Liver (tissue), 3 donors: ENCODE results near the gene FUT7.

Experiments used
- CTCF ChIP-seq: fragments of 150-350 bp; IDR thresholded peaks from 2 replicates; pipeline ENCODE4 v1.5.1; 2017; ENCODE audit warnings: improper control_type of control experiment, low read depth, low read length; ENCODE audit not compliant: missing input control
- HNF4A ChIP-seq, 2 donors: conservative IDR thresholded peaks; 2 replicates each; pipeline ENCODE4 v1.6.1; 2016; ENCODE audit warnings: antibody characterized with exemption in 2 of 2, mild to moderate bottlenecking in 2 of 2
- donor health status: healthy.
- donor health status: healthy.

GRCh38 chr9:137052998-137053943 lies 21.4 kb upstream of the FUT7 start:
- TF ChIP-seq CTCF (no peak), HNF4A (conservative IDR thresholded peaks at IDR 0.05) (no peak)
